ENCODE results near the gene ALKBH3. TPM values are rescaled to one million over a fixed set of nuclear protein-coding genes. Genes with fewer than 3 reads are reported as not detected.

ALKBH3 gene
- total RNA-seq, 1 experiment from 2014 or later = 18.8 TPM

DNA sequence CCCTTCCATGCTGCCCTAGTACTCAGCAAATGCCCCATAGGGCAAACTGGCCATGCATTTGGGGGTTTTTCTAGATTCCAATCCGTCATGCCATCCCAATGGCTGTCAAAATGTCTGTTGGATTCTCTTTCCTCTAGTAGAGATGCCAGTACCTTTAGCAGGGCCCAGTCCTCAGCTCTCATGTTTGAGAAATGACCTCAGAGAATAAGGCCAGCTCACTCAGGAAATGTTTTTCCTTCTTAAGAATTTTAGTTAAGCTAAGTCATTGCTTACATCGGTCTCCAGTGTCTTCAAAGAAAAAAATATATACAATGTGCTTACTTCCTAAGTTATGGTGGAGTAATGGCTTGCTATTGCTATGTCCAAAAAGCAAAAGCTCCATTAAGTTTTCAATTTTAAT, 14.1 kb upstream of the ALKBH3 start:
- H3K27ac ChIP-seq (ENCODE audit: insufficient read length, low read depth, low read length) = no peak overlapping the region
- no peak overlapping the region for H2AFZ ChIP-seq (ENCODE audit: low read length)
- Mint-ChIP-seq H3K4me1 (no peaks in the 10 kb centered on the region), H3K27ac (no peak overlapping the region), H3K9me3 (no peaks in the 10 kb centered on the region; a peak in 1 of 5 replicates), H3K36me3 (ENCODE audit: insufficient read depth in 1 of 3, low read depth in 3 of 3) (no peaks in the 10 kb centered on the region), H3K27me3 (ENCODE audit: low read depth) (peaks cover 31% of the 10 kb centered on the region), H3K4me3 (no peak overlapping the region)
- no peaks in the 10 kb centered on the region for H3K4me1 ChIP-seq (ENCODE audit: insufficient read depth, low read length)
- no peak overlapping the region for H3K56ac ChIP-seq (ENCODE audit: insufficient read length, low read depth, low read length)
- no CpG with 5 or more reads among the region's 2 CpGs for WGBS (ENCODE audit: extremely low coverage, insufficient read length, low lambda C conversion rate)
- H2BK5ac ChIP-seq (ENCODE audit: insufficient read length, low read length) = no peak overlapping the region
- no peak overlapping the region for H4K91ac ChIP-seq (ENCODE audit: insufficient read length, low read depth, low read length)
- H2BK12ac ChIP-seq (ENCODE audit: insufficient read length, low read depth, low read length) = no peak overlapping the region
- H4K20me1 ChIP-seq (ENCODE audit: control insufficient read depth, insufficient read depth, insufficient read length) = no peaks in the 10 kb centered on the region
- no peak overlapping the region for H2BK120ac ChIP-seq (ENCODE audit: low read depth, low read length, poor library complexity, severe bottlenecking)
- no peaks in the 10 kb centered on the region; the same call in 1 of the 2 replicates for H3K27me3 ChIP-seq (ENCODE audit: insufficient read depth, low read length)
- no peak for DNase-seq
- no peak overlapping the region for H2BK20ac ChIP-seq (ENCODE audit: low read depth, low read length, poor library complexity, severe bottlenecking)
- H3K9ac ChIP-seq (ENCODE audit: extremely low read depth, insufficient read length, low read length) = no peak overlapping the region
- H2BK15ac ChIP-seq (ENCODE audit: low read depth, low read length) = no peak overlapping the region
- TF ChIP-seq, protein P1, sequence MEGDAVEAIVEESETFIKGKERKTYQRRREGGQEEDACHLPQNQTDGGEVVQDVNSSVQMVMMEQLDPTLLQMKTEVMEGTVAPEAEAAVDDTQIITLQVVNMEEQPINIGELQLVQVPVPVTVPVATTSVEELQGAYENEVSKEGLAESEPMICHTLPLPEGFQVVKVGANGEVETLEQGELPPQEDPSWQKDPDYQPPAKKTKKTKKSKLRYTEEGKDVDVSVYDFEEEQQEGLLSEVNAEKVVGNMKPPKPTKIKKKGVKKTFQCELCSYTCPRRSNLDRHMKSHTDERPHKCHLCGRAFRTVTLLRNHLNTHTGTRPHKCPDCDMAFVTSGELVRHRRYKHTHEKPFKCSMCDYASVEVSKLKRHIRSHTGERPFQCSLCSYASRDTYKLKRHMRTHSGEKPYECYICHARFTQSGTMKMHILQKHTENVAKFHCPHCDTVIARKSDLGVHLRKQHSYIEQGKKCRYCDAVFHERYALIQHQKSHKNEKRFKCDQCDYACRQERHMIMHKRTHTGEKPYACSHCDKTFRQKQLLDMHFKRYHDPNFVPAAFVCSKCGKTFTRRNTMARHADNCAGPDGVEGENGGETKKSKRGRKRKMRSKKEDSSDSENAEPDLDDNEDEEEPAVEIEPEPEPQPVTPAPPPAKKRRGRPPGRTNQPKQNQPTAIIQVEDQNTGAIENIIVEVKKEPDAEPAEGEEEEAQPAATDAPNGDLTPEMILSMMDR (conservative IDR thresholded peaks at IDR 0.05) = no peak
- H3K79me1 ChIP-seq (ENCODE audit: insufficient read depth, low read depth, low read length, poor library complexity, severe bottlenecking) = no peaks in the 10 kb centered on the region
- H3K79me2 ChIP-seq (ENCODE audit: insufficient read depth, low read length) = no peaks in the 10 kb centered on the region
- H4K8ac ChIP-seq (replicated peaks; ENCODE audit: insufficient read length, low read depth, low read length) = no peak overlapping the region
- H3K4ac ChIP-seq (ENCODE audit: low read depth, low read length) = no peak overlapping the region
- no peak overlapping the region for H4K5ac ChIP-seq (ENCODE audit: insufficient read length, low read depth, low read length)
- no peak overlapping the region for H2AK5ac ChIP-seq (ENCODE audit: insufficient read length, low read length)
- H3K23me2 ChIP-seq (ENCODE audit: insufficient read length, low read depth, low read length, poor library complexity, severe bottlenecking) = no peaks in the 10 kb centered on the region
- H3K18ac ChIP-seq (ENCODE audit: insufficient read length, low read depth, low read length) = no peak overlapping the region
- H3T11ph ChIP-seq (ENCODE audit: low read length) = no peak overlapping the region
- H3K14ac ChIP-seq (ENCODE audit: insufficient read depth, low read length) = no peak overlapping the region
- H3K23ac ChIP-seq (ENCODE audit: insufficient read length, low read depth, low read length) = no peak overlapping the region
- no peak overlapping the region for H3K4me2 ChIP-seq (ENCODE audit: insufficient read depth, insufficient read length, low read length)
- no peaks in the 10 kb centered on the region for H3K9me3 ChIP-seq (ENCODE audit: control insufficient read depth, low read depth, low read length)

Data from H9 (cell line).